Parathyroid adenoma (tissue), 2 donors: ENCODE results near the gene ADD2.

Experiments used
- H2AFZ ChIP-seq: fragments of 300-600 bp; sonication (generic); one replicate; pipeline ENCODE4 v1.7.0; 2017; ENCODE audit warnings: antibody characterized with exemption, mild to moderate bottlenecking
- H3K27ac ChIP-seq: fragments of 300-600 bp; sonication (generic); one replicate; pipeline ENCODE4 v1.7.0; 2017
- H3K27me3 ChIP-seq: fragments of 300-600 bp; sonication (generic); one replicate; pipeline ENCODE4 v1.7.0; 2017; ENCODE audit warnings: low read length; ENCODE audit not compliant: control insufficient read depth, insufficient read depth
- H3K36me3 ChIP-seq: fragments of 300-600 bp; sonication (generic); one replicate; pipeline ENCODE4 v1.7.0; 2017; ENCODE audit warnings: low read length; ENCODE audit not compliant: control insufficient read depth, insufficient read depth
- H3K4me1 ChIP-seq: fragments of 300-600 bp; sonication (generic); one replicate; pipeline ENCODE4 v1.7.0; 2017; ENCODE audit warnings: control low read depth
- H3K4me2 ChIP-seq: fragments of 300-600 bp; sonication (generic); one replicate; pipeline ENCODE4 v1.7.0; 2017; ENCODE audit warnings: low read length
- H3K4me3 ChIP-seq: fragments of 300-600 bp; sonication (generic); one replicate; pipeline ENCODE4 v1.7.0; 2017; ENCODE audit warnings: low read depth, low read length
- H3K79me2 ChIP-seq: fragments of 300-600 bp; sonication (generic); one replicate; pipeline ENCODE4 v1.7.0; 2017; ENCODE audit warnings: control low read depth
- H3K9ac ChIP-seq: fragments of 300-600 bp; sonication (generic); one replicate; pipeline ENCODE4 v1.7.0; 2017; ENCODE audit warnings: mild to moderate bottlenecking
- H3K9me3 ChIP-seq: fragments of 300-600 bp; sonication (generic); one replicate; pipeline ENCODE4 v1.7.0; 2017; ENCODE audit warnings: low read length; ENCODE audit not compliant: control insufficient read depth
- TF ChIP-seq, protein P1 (sequence below): fragments of 300-600 bp; sonication (generic); IDR thresholded peaks from one replicate; pipeline ENCODE4 v1.7.0; 2017; ENCODE audit warnings: antibody characterized with exemption, mild to moderate bottlenecking
- donor health status: primary hyperparathyroidism.

Gene ADD2

DNA sequence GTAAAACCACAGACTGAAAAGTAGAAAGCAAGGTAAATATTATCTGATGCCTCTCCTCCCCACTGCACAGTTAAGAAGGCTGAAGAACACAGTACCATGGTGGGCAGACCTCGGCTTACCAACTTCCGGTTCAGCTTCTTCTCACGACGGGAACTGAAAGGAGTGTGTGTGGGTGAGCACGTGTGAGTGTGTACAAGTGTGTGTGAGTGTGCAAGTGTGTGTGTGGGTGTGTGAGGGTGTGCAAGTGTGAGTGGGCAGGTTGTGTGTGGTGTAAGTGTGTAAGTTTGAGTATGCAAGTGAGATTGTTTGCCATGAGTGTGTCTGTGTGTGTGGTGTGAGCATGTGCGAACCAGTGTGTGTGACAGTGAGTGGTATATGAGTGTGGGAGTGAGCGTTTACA lies 103.5 kb downstream of the ADD2 start:
- Histone ChIP-seq H3K27ac (no peak overlapping the region), H3K9ac (no peak overlapping the region), H3K4me2 (no peak overlapping the region), H3K36me3 (no peaks in the 10 kb centered on the region), H3K4me1 (no peaks in the 10 kb centered on the region), H3K9me3 (no peaks in the 10 kb centered on the region), H3K4me3 (no peak overlapping the region), H3K79me2 (no peaks in the 10 kb centered on the region), H3K27me3 (no peaks in the 10 kb centered on the region), H2AFZ (no peak overlapping the region)
- TF ChIP-seq, protein P1, sequence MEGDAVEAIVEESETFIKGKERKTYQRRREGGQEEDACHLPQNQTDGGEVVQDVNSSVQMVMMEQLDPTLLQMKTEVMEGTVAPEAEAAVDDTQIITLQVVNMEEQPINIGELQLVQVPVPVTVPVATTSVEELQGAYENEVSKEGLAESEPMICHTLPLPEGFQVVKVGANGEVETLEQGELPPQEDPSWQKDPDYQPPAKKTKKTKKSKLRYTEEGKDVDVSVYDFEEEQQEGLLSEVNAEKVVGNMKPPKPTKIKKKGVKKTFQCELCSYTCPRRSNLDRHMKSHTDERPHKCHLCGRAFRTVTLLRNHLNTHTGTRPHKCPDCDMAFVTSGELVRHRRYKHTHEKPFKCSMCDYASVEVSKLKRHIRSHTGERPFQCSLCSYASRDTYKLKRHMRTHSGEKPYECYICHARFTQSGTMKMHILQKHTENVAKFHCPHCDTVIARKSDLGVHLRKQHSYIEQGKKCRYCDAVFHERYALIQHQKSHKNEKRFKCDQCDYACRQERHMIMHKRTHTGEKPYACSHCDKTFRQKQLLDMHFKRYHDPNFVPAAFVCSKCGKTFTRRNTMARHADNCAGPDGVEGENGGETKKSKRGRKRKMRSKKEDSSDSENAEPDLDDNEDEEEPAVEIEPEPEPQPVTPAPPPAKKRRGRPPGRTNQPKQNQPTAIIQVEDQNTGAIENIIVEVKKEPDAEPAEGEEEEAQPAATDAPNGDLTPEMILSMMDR = no peak

DNA sequence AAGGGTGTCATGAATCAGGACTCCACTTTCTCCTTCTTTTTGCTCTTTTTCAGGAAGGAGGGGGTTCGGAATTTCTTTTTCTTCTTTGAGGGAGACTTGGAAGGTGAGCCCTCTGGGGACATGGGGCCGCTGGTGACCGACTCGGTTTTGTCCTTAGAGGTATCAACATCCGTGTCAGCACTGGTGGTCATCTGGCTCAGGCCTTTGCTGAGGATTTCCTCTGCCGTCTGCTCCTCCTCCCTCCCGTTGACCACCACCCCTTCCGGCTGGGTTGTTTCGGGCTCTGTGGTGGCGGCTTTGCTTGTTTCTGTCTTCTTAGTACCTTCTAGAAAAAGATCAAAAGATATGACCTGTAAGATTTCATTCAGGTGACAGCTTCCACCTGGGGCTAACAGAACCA lies 104.6 kb downstream of the ADD2 start:
- Histone ChIP-seq H3K9ac (no peak overlapping the region), H3K27ac (no peak overlapping the region), H3K9me3 (no peaks in the 10 kb centered on the region), H3K36me3 (no peaks in the 10 kb centered on the region), H3K79me2 (no peaks in the 10 kb centered on the region), H2AFZ (no peak overlapping the region), H3K27me3 (no peaks in the 10 kb centered on the region), H3K4me1 (no peaks in the 10 kb centered on the region), H3K4me3 (no peak overlapping the region), H3K4me2 (no peak overlapping the region)
- TF ChIP-seq, protein P1 = no peak

DNA sequence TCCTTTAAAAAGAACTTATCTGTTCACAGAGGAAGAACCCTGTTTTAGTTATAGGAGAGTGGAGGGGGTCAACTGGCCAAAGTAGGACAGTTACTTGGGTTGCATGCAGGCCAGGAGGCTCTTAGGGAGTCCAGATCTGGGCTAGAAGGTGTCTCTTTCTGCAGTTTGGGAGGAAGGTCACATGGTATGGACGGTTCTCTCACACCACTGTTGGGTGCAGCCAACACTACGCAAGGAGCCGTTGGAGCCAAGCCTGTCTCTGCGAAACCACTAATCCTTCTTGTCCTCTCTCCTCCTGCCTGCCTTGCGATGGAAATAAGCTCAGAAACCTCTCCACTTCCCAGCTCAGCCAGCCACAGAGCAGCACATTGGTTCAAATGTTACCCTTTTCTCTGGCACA lies 108.4 kb downstream of the ADD2 start:
- Histone ChIP-seq H2AFZ (no peak overlapping the region), H3K27me3 (no peaks in the 10 kb centered on the region), H3K27ac (no peak overlapping the region), H3K9me3 (no peaks in the 10 kb centered on the region), H3K4me1 (no peaks in the 10 kb centered on the region), H3K4me2 (no peak overlapping the region), H3K9ac (no peak overlapping the region), H3K4me3 (no peak overlapping the region), H3K36me3 (no peaks in the 10 kb centered on the region), H3K79me2 (no peaks in the 10 kb centered on the region)
- TF ChIP-seq, protein P1 = no peak

DNA sequence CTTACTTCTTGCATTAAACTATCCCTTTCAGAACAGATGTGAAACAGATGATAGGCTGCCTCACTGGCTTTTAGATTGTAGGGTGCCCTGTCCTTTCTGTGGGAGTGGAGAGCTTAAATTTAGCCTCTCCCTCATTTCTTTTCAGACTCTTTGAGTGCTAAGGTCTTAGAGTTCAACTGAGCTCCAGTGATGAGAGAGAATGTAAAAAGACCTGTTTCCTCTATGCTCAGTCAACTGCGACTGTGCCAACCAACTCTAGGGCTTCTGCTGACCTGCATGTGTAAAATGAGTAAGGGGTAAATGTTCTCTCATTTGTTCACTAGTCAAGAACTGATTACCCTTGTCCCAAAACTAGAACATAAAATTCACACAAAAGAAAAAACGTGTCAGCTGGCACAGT lies 109.5 kb downstream of the ADD2 start:
- Histone ChIP-seq H3K79me2 (no peaks in the 10 kb centered on the region), H3K36me3 (no peaks in the 10 kb centered on the region), H3K9me3 (no peaks in the 10 kb centered on the region), H3K4me3 (no peak overlapping the region), H2AFZ (no peak overlapping the region), H3K27me3 (no peaks in the 10 kb centered on the region), H3K4me2 (no peak overlapping the region), H3K9ac (no peak overlapping the region), H3K4me1 (no peaks in the 10 kb centered on the region), H3K27ac (no peak overlapping the region)
- TF ChIP-seq, protein P1 = no peak

DNA sequence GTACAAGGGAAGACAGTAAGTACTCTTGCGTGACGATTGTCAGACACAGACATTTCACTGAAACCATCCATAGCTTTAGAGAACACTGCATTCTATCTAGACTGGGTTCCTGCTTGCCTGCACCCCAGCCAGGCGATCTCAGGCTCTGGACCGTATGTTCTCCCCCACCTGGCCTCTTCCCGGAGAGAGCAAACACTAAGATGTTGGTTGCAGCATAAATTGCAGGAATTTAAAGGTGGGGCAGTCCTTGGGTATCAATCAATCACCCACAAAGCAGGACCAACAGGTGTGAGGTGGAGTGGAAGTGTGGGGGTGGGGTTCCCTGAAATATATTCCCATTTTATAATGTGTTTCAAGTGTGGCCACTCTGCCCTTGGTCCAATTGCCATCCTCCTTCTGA lies 110.8 kb downstream of the ADD2 start:
- Histone ChIP-seq H3K27ac (no peak overlapping the region), H3K36me3 (no peaks in the 10 kb centered on the region)

More for the DNA sequence above, 110.8 kb downstream of the ADD2 start:
- Histone ChIP-seq H3K27me3 (no peaks in the 10 kb centered on the region), H3K4me1 (no peaks in the 10 kb centered on the region), H3K4me3 (no peak overlapping the region), H3K9me3 (no peaks in the 10 kb centered on the region), H3K4me2 (no peak overlapping the region), H3K79me2 (no peaks in the 10 kb centered on the region), H2AFZ (no peak overlapping the region), H3K9ac (no peak overlapping the region)
- TF ChIP-seq, protein P1 = no peak
